Neural cell (in vitro differentiated cells): ENCODE measurements around the gene SPEM3.

Experiments
- CTCF ChIP-seq: fragments of 450-650 bp; IDR thresholded peaks from 2 replicates; pipeline ENCODE4 v1.5.1; 2014; ENCODE audit warnings: antibody characterized with exemption, mild to moderate bottlenecking, moderate library complexity; ENCODE audit not compliant: poor library complexity, severe bottlenecking
- EZH2 ChIP-seq: fragments of 200-600, 300-800 bp; shearing (Covaris generic), sonication (generic); IDR thresholded peaks from 2 replicates; pipeline ENCODE4 v1.6.1; 2014; ENCODE audit warnings: antibody characterized with exemption, low read length, borderline replicate concordance, mild to moderate bottlenecking; ENCODE audit not compliant: insufficient read depth, poor library complexity, severe bottlenecking
- POLR2AphosphoS5 ChIP-seq: IDR thresholded peaks from 2 replicates; pipeline ENCODE4 v1.6.1; 2012
- RAD21 ChIP-seq: fragments of 450-650 bp; conservative IDR thresholded peaks from 2 replicates; pipeline ENCODE4 v1.6.1; 2014; ENCODE audit warnings: antibody characterized with exemption, mild to moderate bottlenecking, moderate library complexity
- REST ChIP-seq: IDR thresholded peaks from 2 replicates; pipeline ENCODE4 v1.6.1; 2012; ENCODE audit warnings: borderline replicate concordance

GRCh38 chr17:7393613-7394451 lies 34.8 kb upstream of the SPEM3 start:
- TF ChIP-seq CTCF (peak; percentile 48), EZH2 (no peak), REST (no peak), RAD21 (peak; percentile 47), POLR2AphosphoS5 (peak; percentile 1)
